Breast epithelium (tissue), 4 donors: ENCODE results near the gene GPBP1. TPM values are rescaled to one million over a fixed set of nuclear protein-coding genes. Genes with fewer than 3 reads are reported as not detected.
A peak's percentile ranks its signal among the peaks of the same experiment; 100 is the strongest.
"Not testable (repeated sequence)": the region's sequence is repeated elsewhere in the genome, so short reads cannot be mapped to it uniquely, and the experiment has no call there.

Source experiments
- DNase-seq, 2 donors: peaks; one replicate each; pipeline ENCODE4 v3.0.0-alpha.2; 2019; ENCODE audit warnings: low spot score in 2 of 2
- H3K27ac ChIP-seq, 2 donors: fragments of 200-600 bp; sonication (generic) in 1 of 2; one replicate each; pipeline ENCODE4 v1.5.1; 2016 to 2019; ENCODE audit warnings: mild to moderate bottlenecking in 1 of 2
- H3K27me3 ChIP-seq, 2 donors: fragments of 200-600 bp; sonication (generic) in 1 of 2; one replicate each; pipeline versions ENCODE4 v1.5.1 to v1.6.0; 2017 to 2019; ENCODE audit warnings: control low read depth in 1 of 2, mild to moderate bottlenecking in 1 of 2
- H3K36me3 ChIP-seq: fragments of 200-600 bp; one replicate; pipeline ENCODE4 v1.5.1; 2019
- H3K4me1 ChIP-seq, 2 donors: fragments of 200-600 bp; sonication (generic); one replicate each; pipeline ENCODE4 v1.5.1; 2016 to 2019; ENCODE audit warnings: control low read depth in 1 of 2
- H3K4me3 ChIP-seq, 3 donors: fragments of 200-600 bp; sonication (generic); 1 replicate in 2 of 3; 2 replicates in 1 of 3; pipeline ENCODE4 v1.5.1; 2016 to 2019; ENCODE audit warnings: mild to moderate bottlenecking in 3 of 3, moderate library complexity in 2 of 3
- H3K9me3 ChIP-seq, 2 donors: fragments of 200-600 bp; sonication (generic) in 1 of 2; one replicate each; pipeline ENCODE4 v1.5.1; 2016 to 2019; ENCODE audit warnings: control low read depth in 1 of 2
- CTCF ChIP-seq, 3 donors: fragments of 450-650 bp; IDR thresholded peaks; one replicate each; pipeline ENCODE4 v1.5.1; 2016 to 2017; ENCODE audit warnings: antibody characterized with exemption in 3 of 3, mild to moderate bottlenecking in 3 of 3, moderate library complexity in 3 of 3
- POLR2A ChIP-seq: fragments of 450-650 bp; IDR thresholded peaks from one replicate; pipeline ENCODE4 v1.6.1; 2016; ENCODE audit warnings: antibody characterized with exemption, mild to moderate bottlenecking, moderate library complexity
- POLR2AphosphoS5 ChIP-seq, 3 donors: sonication (generic); formaldehyde crosslinking; IDR thresholded peaks; one replicate each; pipeline ENCODE4 v1.6.1; 2017; ENCODE audit warnings: antibody characterized with exemption in 3 of 3
- intact Hi-C: fragments of 100-400 bp; cut with DNase I; formaldehyde crosslinking; loops from one replicate; pipeline ENCODE4 v1.15.1; 2023; ENCODE audit warnings: low total_unique reads
- total RNA-seq, 3 donors: library from RNA; depleted of rRNA; stranded (reverse); fragments of >200 nt; gene quantifications; one replicate each; pipeline ENCODE4 v1.1.0, GENCODE V29; 2016

The GPBP1 gene
- total RNA-seq, 3 donors from 2014 or later: 61.1 to 141 (median 93.1) TPM

GRCh38 chr5:57166276-57166675 is 7.6 kb upstream of the GPBP1 start:
- Histone ChIP-seq H3K9me3 (no peaks in the 10 kb centered on the region), H3K27me3 (no peaks in the 10 kb centered on the region), H3K4me1 (no peaks in the 10 kb centered on the region), H3K36me3 (no peaks in the 10 kb centered on the region), H3K27ac (no peak overlapping the region), H3K4me3 (no peak overlapping the region)
- intact Hi-C loops: no loop called here
- no peak for DNase-seq
- TF ChIP-seq POLR2AphosphoS5 (IDR thresholded peaks at IDR 0.05) (no peak), CTCF (IDR thresholded peaks at IDR 0.05) (no peak), POLR2A (no peak)

GRCh38 chr5:57167201-57167600 is 6.7 kb upstream of the GPBP1 start:
- Histone ChIP-seq H3K9me3 (no peaks in the 10 kb centered on the region), H3K27ac (no peak overlapping the region), H3K36me3 (no peaks in the 10 kb centered on the region), H3K27me3 (no peaks in the 10 kb centered on the region), H3K4me3 (no peak overlapping the region), H3K4me1 (no peaks in the 10 kb centered on the region)
- DNase-seq: no peak
- no peak for TF ChIP-seq POLR2AphosphoS5 (IDR thresholded peaks at IDR 0.05)
- no peak for TF ChIP-seq POLR2A
- no peak for TF ChIP-seq CTCF (IDR thresholded peaks at IDR 0.05)
- intact Hi-C loops: no loop called here

GRCh38 chr5:57170116-57170515 is 3.7 kb upstream of the GPBP1 start:
- DNase-seq, H3K4me1 ChIP-seq, H3K36me3 ChIP-seq, H3K27me3 ChIP-seq, H3K27ac ChIP-seq, intact Hi-C loops, H3K4me3 ChIP-seq, H3K9me3 ChIP-seq: not testable (repeated sequence)

- Histone ChIP-seq H3K4me1 (no peaks in the 10 kb centered on the region), H3K4me3 (peak overlapping the region; percentile 83 to 95 (median 92)), H3K27ac (peak overlapping the region; percentile 98 to 100), H3K9me3 (no peaks in the 10 kb centered on the region), H3K27me3 (no peaks in the 10 kb centered on the region), H3K36me3 (no peaks in the 10 kb centered on the region)
- intact Hi-C loops: no loop called here
- TF ChIP-seq POLR2A: no peak
- no peak for DNase-seq
Measured at GRCh38 chr5:57171816-57172465, 1.9 kb upstream of the GPBP1 start.

GRCh38 chr5:57172466-57173318 is 1.2 kb upstream of the GPBP1 start:
- no peaks in the 10 kb centered on the region for H3K4me1 ChIP-seq
- no peaks in the 10 kb centered on the region for H3K27me3 ChIP-seq
- DNase-seq: peak; percentile 56 to 69
- H3K27ac ChIP-seq: peak overlapping the region; percentile 98 to 100
- no peaks in the 10 kb centered on the region for H3K9me3 ChIP-seq
- TF ChIP-seq POLR2A (no peak), CTCF (IDR thresholded peaks at IDR 0.05) (no peak), POLR2AphosphoS5 (IDR thresholded peaks at IDR 0.05) (no peak)
- H3K4me3 ChIP-seq: peak overlapping the region; percentile 83 to 95 (median 92)
- no peaks in the 10 kb centered on the region for H3K36me3 ChIP-seq
- intact Hi-C loops: no loop called here
